M059J (cell line): Measurements from ENCODE around the gene TMEM132E. TPM values are rescaled to one million over a fixed set of nuclear protein-coding genes. Genes with fewer than 3 reads are reported as not detected.

Experiments used
- DNase-seq: peaks from one replicate; pipeline ENCODE4 v3.0.0-alpha.2; 2012; ENCODE audit warnings: low read depth
- total RNA-seq: library from RNA; depleted of rRNA; stranded (reverse); fragments of >200 nt; shearing (Covaris generic); gene quantifications from 2 replicates; pipeline ENCODE4 v1.2.3, GENCODE V29; 2014

The TMEM132E gene
- total RNA-seq, 1 experiment from 2014 or later: 0.39 TPM

GRCh38 chr17:34603974-34604373, 24.6 kb downstream of the TMEM132E start:
- DNase-seq: no peak

- DNase-seq: no peak
Measured at GRCh38 chr17:34606763-34607162, 27.4 kb downstream of the TMEM132E start.

GRCh38 chr17:34607917-34608316, 28.5 kb downstream of the TMEM132E start:
- DNase-seq: no peak

GRCh38 chr17:34609210-34609609, 29.8 kb downstream of the TMEM132E start:
- no peak for DNase-seq

- DNase-seq: no peak
Measured at GRCh38 chr17:34610039-34610438, 30.7 kb downstream of the TMEM132E start.

GRCh38 chr17:34610506-34610905, 31.1 kb downstream of the TMEM132E start:
- DNase-seq: no peak

- DNase-seq: peak; percentile 4
Measured at GRCh38 chr17:34613064-34614019, 34.0 kb downstream of the TMEM132E start.

GRCh38 chr17:34614698-34615097, 35.3 kb downstream of the TMEM132E start:
- DNase-seq: peak; percentile 5

GRCh38 chr17:34615326-34615725, 35.9 kb downstream of the TMEM132E start:
- no peak for DNase-seq

GRCh38 chr17:34616148-34616547, 36.8 kb downstream of the TMEM132E start:
- no peak for DNase-seq

GRCh38 chr17:34617398-34617797, 38.0 kb downstream of the TMEM132E start:
- DNase-seq: no peak

- DNase-seq: no peak
Measured at GRCh38 chr17:34619687-34620217, 40.4 kb downstream of the TMEM132E start.

- peak; percentile 10 for DNase-seq
Measured at GRCh38 chr17:34620458-34620857, 41.1 kb downstream of the TMEM132E start.

- DNase-seq: no peak
Measured at GRCh38 chr17:34622862-34623623, 43.7 kb downstream of the TMEM132E start.

- no peak for DNase-seq
Measured at GRCh38 chr17:34623856-34624766, 44.7 kb downstream of the TMEM132E start.

- no peak for DNase-seq
Measured at GRCh38 chr17:34624767-34625383, 45.5 kb downstream of the TMEM132E start.

- DNase-seq: peak; percentile 4
Measured at GRCh38 chr17:34626121-34626681, 46.8 kb downstream of the TMEM132E start.

- DNase-seq: no peak
Measured at GRCh38 chr17:34628879-34629278, 49.5 kb downstream of the TMEM132E start.

- no peak for DNase-seq
Measured at GRCh38 chr17:34633351-34633750, 54.0 kb downstream of the TMEM132E start.

GRCh38 chr17:34633760-34634159, 54.4 kb downstream of the TMEM132E start:
- DNase-seq: no peak
